Panc1 (cell line): Measurements from ENCODE around the gene N4BP2L2. TPM values are rescaled to one million over a fixed set of nuclear protein-coding genes. Genes with fewer than 3 reads are reported as not detected.

ENCODE experiments used
- ATAC-seq: fragments of 200-7000 bp; cut with Tn5 transposase; 2 replicates; pipeline ENCODE4 v1.9.1; 2020; ENCODE audit warnings: mild to moderate bottlenecking, moderate library complexity
- BruUV-seq: library from RNA; stranded (reverse); fragments of 400-500 nt; replicated peaks from 2 replicates; lab custom pipeline; 2021; lab: Mats Ljungman, UMichigan
- CTCF ChIA-PET: fragments of 300-600 bp; sonication (Branson Sonifier 250); formaldehyde crosslinking; loops from one replicate; lab custom pipeline; 2022; ENCODE audit warnings: antibody characterized with exemption; lab: Charles Lee
- POLR2A ChIA-PET: fragments of 300-600 bp; sonication (Branson Sonifier 250); formaldehyde crosslinking; loops from one replicate; lab custom pipeline; 2022; ENCODE audit warnings: antibody characterized with exemption; lab: Charles Lee
- DNase-seq: peaks from one replicate; pipeline ENCODE4 v3.0.0-alpha.2; 2010; ENCODE audit warnings: low read depth, low spot score
- H3K27ac ChIP-seq: 2 replicates; pipeline ENCODE4 v1.5.1; 2011; ENCODE audit warnings: mild to moderate bottlenecking, low read length, inconsistent platforms
- H3K27me3 ChIP-seq: fragments of 200-500 bp; sonication (Bioruptor generic); 2 replicates; pipeline ENCODE4 v1.6.0; 2014; ENCODE audit warnings: low read length, inconsistent platforms; ENCODE audit not compliant: control insufficient read depth, insufficient read depth
- H3K36me3 ChIP-seq: fragments of 200-500 bp; sonication (Bioruptor generic); 2 replicates; pipeline ENCODE4 v1.5.1; 2014; ENCODE audit warnings: inconsistent platforms, mild to moderate bottlenecking, low read length, moderate library complexity; ENCODE audit not compliant: control insufficient read depth, insufficient read depth
- H3K4me1 ChIP-seq: 2 replicates; pipeline ENCODE4 v1.5.1; 2011; ENCODE audit warnings: inconsistent platforms, mild to moderate bottlenecking, low read length, moderate library complexity; ENCODE audit not compliant: control insufficient read depth, insufficient read depth
- H3K4me3 ChIP-seq, 2 experiments: 2 replicates each; pipeline ENCODE4 v1.5.1; 2011 to 2012; ENCODE audit warnings: low read depth in 2 of 2, low read length in 2 of 2, mild to moderate bottlenecking in 2 of 2, inconsistent platforms in 1 of 2, moderate library complexity in 1 of 2
- H3K9me3 ChIP-seq: fragments of 200-500 bp; sonication (Bioruptor generic); 2 replicates; pipeline ENCODE4 v1.5.1; 2014; ENCODE audit warnings: low read depth, mild to moderate bottlenecking, inconsistent platforms, low read length, moderate library complexity; ENCODE audit not compliant: control insufficient read depth, insufficient read depth
- POLR2AphosphoS5 ChIP-seq: IDR thresholded peaks from 2 replicates; pipeline ENCODE4 v1.6.1; 2012; ENCODE audit warnings: mild to moderate bottlenecking, low read depth, low read length, moderate library complexity
- REST ChIP-seq, 2 experiments: IDR thresholded peaks; 2 replicates each; pipeline ENCODE4 v1.6.1; 2011 to 2012; ENCODE audit warnings: low read depth in 2 of 2, control low read depth in 1 of 2, low read length in 1 of 2, mild to moderate bottlenecking in 1 of 2, moderate library complexity in 1 of 2; ENCODE audit not compliant: insufficient read depth in 1 of 2
- SIN3A ChIP-seq: IDR thresholded peaks from 2 replicates; pipeline ENCODE4 v1.6.1; 2012; ENCODE audit warnings: low read depth, mild to moderate bottlenecking, low read length, moderate library complexity, borderline replicate concordance; ENCODE audit not compliant: insufficient read depth
- TCF7L2 ChIP-seq: IDR thresholded peaks from 2 replicates; pipeline ENCODE4 v1.6.1; 2011; ENCODE audit warnings: mild to moderate bottlenecking, low read depth, low read length, inconsistent platforms
- in situ Hi-C: cut with HindIII; loops from 2 replicates; pipeline ENCODE4 v1.10.0; 2016; ENCODE audit warnings: low sequenced_read_pairs, low pct_unique_long_range_greater_than_20kb
- intact Hi-C: fragments of 100-400 bp; cut with micrococcal nuclease; formaldehyde crosslinking; loops from one replicate; pipeline ENCODE4 v1.10.0; 2022; ENCODE audit not compliant: unreplicated experiment
- total RNA-seq: library from RNA; stranded (reverse); gene quantifications from one replicate; pipeline ENCODE4 v1.2.1, GENCODE V29; 2021; ENCODE audit not compliant: unreplicated experiment
- TF ChIP-seq, protein P1 (sequence below): fragments of 450-650 bp; IDR thresholded peaks from 2 replicates; pipeline ENCODE4 v1.5.1; 2017; ENCODE audit warnings: mild to moderate bottlenecking

The N4BP2L2 gene
- total RNA-seq, 1 experiment from 2014 or later: 43.8 TPM

GRCh38 chr13:32542221-32542620 is 3.6 kb upstream of the N4BP2L2 start:
- Histone ChIP-seq H3K4me3 (no peak overlapping the region), H3K36me3 (no peaks in the 10 kb centered on the region; the same call in 1 of the 2 replicates), H3K9me3 (no peaks in the 10 kb centered on the region), H3K27ac (no peak overlapping the region), H3K27me3 (no peaks in the 10 kb centered on the region), H3K4me1 (no peaks in the 10 kb centered on the region)
- no peak for TF ChIP-seq SIN3A
- TF ChIP-seq, protein P1, sequence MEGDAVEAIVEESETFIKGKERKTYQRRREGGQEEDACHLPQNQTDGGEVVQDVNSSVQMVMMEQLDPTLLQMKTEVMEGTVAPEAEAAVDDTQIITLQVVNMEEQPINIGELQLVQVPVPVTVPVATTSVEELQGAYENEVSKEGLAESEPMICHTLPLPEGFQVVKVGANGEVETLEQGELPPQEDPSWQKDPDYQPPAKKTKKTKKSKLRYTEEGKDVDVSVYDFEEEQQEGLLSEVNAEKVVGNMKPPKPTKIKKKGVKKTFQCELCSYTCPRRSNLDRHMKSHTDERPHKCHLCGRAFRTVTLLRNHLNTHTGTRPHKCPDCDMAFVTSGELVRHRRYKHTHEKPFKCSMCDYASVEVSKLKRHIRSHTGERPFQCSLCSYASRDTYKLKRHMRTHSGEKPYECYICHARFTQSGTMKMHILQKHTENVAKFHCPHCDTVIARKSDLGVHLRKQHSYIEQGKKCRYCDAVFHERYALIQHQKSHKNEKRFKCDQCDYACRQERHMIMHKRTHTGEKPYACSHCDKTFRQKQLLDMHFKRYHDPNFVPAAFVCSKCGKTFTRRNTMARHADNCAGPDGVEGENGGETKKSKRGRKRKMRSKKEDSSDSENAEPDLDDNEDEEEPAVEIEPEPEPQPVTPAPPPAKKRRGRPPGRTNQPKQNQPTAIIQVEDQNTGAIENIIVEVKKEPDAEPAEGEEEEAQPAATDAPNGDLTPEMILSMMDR: no peak
- TF ChIP-seq TCF7L2: no peak
- TF ChIP-seq REST (IDR thresholded peaks at IDR 0.05; ENCODE audit: insufficient read depth in 1 of 2, low read depth in 2 of 2, low read length in 1 of 2): no peak
- no peak for TF ChIP-seq POLR2AphosphoS5
- ChIA-PET CTCF (no interaction called here), POLR2A (no interaction called here)
- in situ Hi-C loops: no loop called here
- DNase-seq: no peak
- intact Hi-C loops: no loop called here
- no TSS peak for BruUV-seq
- ATAC-seq: no peak

GRCh38 chr13:32538143-32538620 is 413 bp downstream of the N4BP2L2 start:
- DNase-seq (no peak), ATAC-seq (peak; percentile 88)
- POLR2A ChIA-PET: no interaction called here
- peak overlapping the region; percentile 98 for H3K27ac ChIP-seq
- H3K36me3 ChIP-seq: peaks cover 18% of the 10 kb centered on the region
- BruUV-seq: no TSS peak
- CTCF ChIA-PET: interaction anchor here (0.6 to 0.7 kb wide), 2 partner anchors 11 to 380 kb away, joined by 6 to 13 read pairs; no protein-coding TSS in a partner anchor
- H3K4me1 ChIP-seq: peaks cover 3% of the 10 kb centered on the region; the same call in 1 of the 2 replicates
- H3K4me3 ChIP-seq: peak overlapping the region; percentile 68 to 87
- intact Hi-C loops (no loop called here), in situ Hi-C loops (no loop called here)
- H3K27me3 ChIP-seq: no peaks in the 10 kb centered on the region
- TF ChIP-seq SIN3A: no peak
- no peaks in the 10 kb centered on the region for H3K9me3 ChIP-seq

DNA sequence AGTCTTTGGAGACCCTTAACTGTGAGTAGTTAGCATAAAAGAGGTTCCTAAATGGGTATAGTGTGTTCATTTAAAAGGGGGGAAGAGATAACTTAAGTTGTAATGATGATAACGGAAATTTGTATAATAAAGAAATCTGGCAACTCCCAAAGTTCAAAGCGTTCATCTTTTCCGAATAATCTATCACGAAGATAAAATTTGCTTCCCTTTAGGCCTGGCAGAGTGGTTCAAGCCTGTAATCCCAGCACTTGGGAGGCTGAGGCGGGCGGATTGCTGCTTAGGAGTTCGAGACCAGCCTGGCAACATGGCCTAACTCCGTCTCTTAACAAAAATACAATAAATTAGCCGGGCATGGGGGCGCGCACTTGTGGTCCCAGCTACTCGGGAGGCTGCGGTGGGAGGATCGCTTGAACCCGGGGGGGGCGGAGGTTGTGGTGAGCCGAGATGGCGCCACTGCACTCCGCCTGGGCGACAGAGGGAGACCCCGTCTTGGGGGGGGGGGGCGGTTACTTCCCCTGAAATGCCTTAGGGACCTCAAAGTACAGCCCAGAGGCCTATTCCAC is 934 bp downstream of the N4BP2L2 start:
- POLR2A ChIA-PET: interaction anchor here (0.6 to 0.9 kb wide), 2 partner anchors 8 to 744 kb away, joined by 3 read pairs; no protein-coding TSS in a partner anchor
- peaks cover 3% of the 10 kb centered on the region; the same call in 1 of the 2 replicates for H3K4me1 ChIP-seq

More for the DNA sequence above, 934 bp downstream of the N4BP2L2 start:
- intact Hi-C loops: no loop called here
- Histone ChIP-seq H3K27me3 (no peaks in the 10 kb centered on the region), H3K9me3 (no peaks in the 10 kb centered on the region), H3K4me3 (peak overlapping the region; percentile 68 to 87), H3K27ac (peak overlapping the region; percentile 98), H3K36me3 (peaks cover 18% of the 10 kb centered on the region)
- DNase-seq (no peak), ATAC-seq (peak; percentile 13; the same call in 1 of the 2 replicates)
- CTCF ChIA-PET: interaction anchor here (0.6 to 0.7 kb wide), 2 partner anchors 10 to 380 kb away, joined by 6 to 13 read pairs; no protein-coding TSS in a partner anchor
- no TSS peak for BruUV-seq
- TF ChIP-seq TCF7L2 (no peak), SIN3A (no peak), POLR2AphosphoS5 (no peak), REST (IDR thresholded peaks at IDR 0.05; ENCODE audit: insufficient read depth in 1 of 2, low read depth in 2 of 2, low read length in 1 of 2) (no peak)
- TF ChIP-seq, protein P1: no peak
- in situ Hi-C loops: no loop called here
